HFFc6 (cell line): ENCODE data around the gene MRPL48. TPM values are rescaled to one million over a fixed set of nuclear protein-coding genes. Genes with fewer than 3 reads are reported as not detected.
"Not testable (repeated sequence)": the region's sequence is repeated elsewhere in the genome, so short reads cannot be mapped to it uniquely, and the experiment has no call there.

Source experiments
- DNase-seq: peaks from one replicate; pipeline ENCODE4 v3.0.0-alpha.2; 2018
- H3K27ac Mint-ChIP-seq: 2 replicates; pipeline ENCODE4 v1.8.0; 2020; ENCODE audit warnings: mild to moderate bottlenecking, mixed read lengths
- H3K27me3 Mint-ChIP-seq: 2 replicates; pipeline ENCODE4 v1.8.0; 2021; ENCODE audit warnings: mild to moderate bottlenecking, moderate library complexity, mixed read lengths; ENCODE audit not compliant: insufficient read depth
- H3K36me3 Mint-ChIP-seq: 2 replicates; pipeline ENCODE4 v1.8.0; 2021; ENCODE audit warnings: low read depth, mixed read lengths
- H3K4me1 Mint-ChIP-seq: 2 replicates; pipeline ENCODE4 v1.8.0; 2020; ENCODE audit warnings: low read depth, mixed read lengths
- H3K4me3 Mint-ChIP-seq: 2 replicates; pipeline ENCODE4 v1.8.0; 2020; ENCODE audit warnings: mild to moderate bottlenecking, moderate library complexity, mixed read lengths
- H3K9me3 Mint-ChIP-seq: 2 replicates; pipeline ENCODE4 v1.8.0; 2020; ENCODE audit warnings: mild to moderate bottlenecking, mixed read lengths
- CTCF ChIP-seq: fragments of 200-600 bp; sonication (generic); IDR thresholded peaks from 2 replicates; pipeline ENCODE4 v1.5.0; 2021; ENCODE audit warnings: antibody characterized with exemption, mild to moderate bottlenecking
- total RNA-seq, 6 experiments: library from RNA; stranded (reverse); fragmentation: NEBNext Ultra II Directional; extraction: Animal tissue kit (Norgen Biotek cat#: 25700); gene quantifications; 2 replicates in 1 of 6; 3 replicates in 5 of 6; pipeline ENCODE4 v1.2.3, GENCODE V29; 2021

The MRPL48 gene
- total RNA-seq, 6 experiments from 2014 or later = 29.3 to 39.4 (median 35.1) TPM

- DNase-seq = no peak
- Mint-ChIP-seq H3K9me3 (no peaks in the 10 kb centered on the region), H3K4me1 (peaks cover 22% of the 10 kb centered on the region), H3K4me3 (no peak overlapping the region), H3K36me3 (no peaks in the 10 kb centered on the region), H3K27me3 (no peaks in the 10 kb centered on the region; the same call in 1 of the 2 replicates), H3K27ac (no peak overlapping the region)
- TF ChIP-seq CTCF = no peak
Observed at GRCh38 chr11:73749118-73749517, 38.6 kb upstream of the MRPL48 start.

- peaks cover 22% of the 10 kb centered on the region for H3K4me1 Mint-ChIP-seq
- H3K9me3 Mint-ChIP-seq = no peaks in the 10 kb centered on the region
- DNase-seq = no peak
- H3K4me3 Mint-ChIP-seq = no peak overlapping the region
- no peaks in the 10 kb centered on the region; the same call in 1 of the 2 replicates for H3K27me3 Mint-ChIP-seq
- no peak overlapping the region for H3K27ac Mint-ChIP-seq
- no peak for TF ChIP-seq CTCF
- H3K36me3 Mint-ChIP-seq = no peaks in the 10 kb centered on the region
Observed at GRCh38 chr11:73750228-73750627, 37.4 kb upstream of the MRPL48 start.

GRCh38 chr11:73750862-73751261 lies 36.8 kb upstream of the MRPL48 start:
- peaks cover 22% of the 10 kb centered on the region for H3K4me1 Mint-ChIP-seq
- not testable (repeated sequence) for H3K27me3 Mint-ChIP-seq, H3K27ac Mint-ChIP-seq, DNase-seq, H3K36me3 Mint-ChIP-seq, H3K4me3 Mint-ChIP-seq, H3K9me3 Mint-ChIP-seq

- no peaks in the 10 kb centered on the region for H3K36me3 Mint-ChIP-seq
- TF ChIP-seq CTCF = no peak
- no peaks in the 10 kb centered on the region for H3K9me3 Mint-ChIP-seq
- H3K4me3 Mint-ChIP-seq = no peak overlapping the region
- peaks cover 22% of the 10 kb centered on the region for H3K4me1 Mint-ChIP-seq
- H3K27ac Mint-ChIP-seq = no peak overlapping the region
- DNase-seq = no peak
- H3K27me3 Mint-ChIP-seq = peaks cover 2% of the 10 kb centered on the region; the same call in 1 of the 2 replicates
Observed at GRCh38 chr11:73752216-73752867, 35.3 kb upstream of the MRPL48 start.

- no peaks in the 10 kb centered on the region for H3K9me3 Mint-ChIP-seq
- peaks cover 27% of the 10 kb centered on the region for H3K4me1 Mint-ChIP-seq
- H3K36me3 Mint-ChIP-seq = no peaks in the 10 kb centered on the region
- no peak for TF ChIP-seq CTCF
- no peak overlapping the region for H3K27ac Mint-ChIP-seq
- H3K27me3 Mint-ChIP-seq = peaks cover 2% of the 10 kb centered on the region; the same call in 1 of the 2 replicates
- no peak for DNase-seq
- no peak overlapping the region for H3K4me3 Mint-ChIP-seq
Observed at GRCh38 chr11:73752903-73753302, 34.8 kb upstream of the MRPL48 start.

GRCh38 chr11:73753938-73754337 lies 33.7 kb upstream of the MRPL48 start:
- H3K9me3 Mint-ChIP-seq = no peaks in the 10 kb centered on the region
- no peaks in the 10 kb centered on the region for H3K36me3 Mint-ChIP-seq
- H3K4me1 Mint-ChIP-seq = peaks cover 38% of the 10 kb centered on the region
- no peak overlapping the region for H3K27ac Mint-ChIP-seq
- no peak for TF ChIP-seq CTCF
- peaks cover 2% of the 10 kb centered on the region; the same call in 1 of the 2 replicates for H3K27me3 Mint-ChIP-seq
- no peak overlapping the region for H3K4me3 Mint-ChIP-seq
- no peak for DNase-seq
